C4-2B (cell line): ENCODE results near the gene HYAL1.

Source experiments
- CTCF ChIP-seq: fragments of 450-650 bp; conservative IDR thresholded peaks from 2 replicates; pipeline ENCODE4 v1.5.1; 2017; ENCODE audit warnings: mild to moderate bottlenecking
- ZFX ChIP-seq: fragments of 450-650 bp; IDR thresholded peaks from 2 replicates; pipeline ENCODE4 v1.6.1; 2017

GRCh38 chr3:50297896-50298725, 5.3 kb downstream of the HYAL1 start:
- TF ChIP-seq CTCF (no peak; the same call in 1 of the 2 replicates), ZFX (no peak)
